ENCODE measurements around the gene CLOCK. TPM values are rescaled to one million over a fixed set of nuclear protein-coding genes. Genes with fewer than 3 reads are reported as not detected.

Gene CLOCK
- total and polyA plus RNA-seq, 9 of the 15 experiments (the other 6 are each of a cell fraction or from before 2014, with no cell fraction given): 3.7 to 14.4 (median 9.4) TPM

DNA sequence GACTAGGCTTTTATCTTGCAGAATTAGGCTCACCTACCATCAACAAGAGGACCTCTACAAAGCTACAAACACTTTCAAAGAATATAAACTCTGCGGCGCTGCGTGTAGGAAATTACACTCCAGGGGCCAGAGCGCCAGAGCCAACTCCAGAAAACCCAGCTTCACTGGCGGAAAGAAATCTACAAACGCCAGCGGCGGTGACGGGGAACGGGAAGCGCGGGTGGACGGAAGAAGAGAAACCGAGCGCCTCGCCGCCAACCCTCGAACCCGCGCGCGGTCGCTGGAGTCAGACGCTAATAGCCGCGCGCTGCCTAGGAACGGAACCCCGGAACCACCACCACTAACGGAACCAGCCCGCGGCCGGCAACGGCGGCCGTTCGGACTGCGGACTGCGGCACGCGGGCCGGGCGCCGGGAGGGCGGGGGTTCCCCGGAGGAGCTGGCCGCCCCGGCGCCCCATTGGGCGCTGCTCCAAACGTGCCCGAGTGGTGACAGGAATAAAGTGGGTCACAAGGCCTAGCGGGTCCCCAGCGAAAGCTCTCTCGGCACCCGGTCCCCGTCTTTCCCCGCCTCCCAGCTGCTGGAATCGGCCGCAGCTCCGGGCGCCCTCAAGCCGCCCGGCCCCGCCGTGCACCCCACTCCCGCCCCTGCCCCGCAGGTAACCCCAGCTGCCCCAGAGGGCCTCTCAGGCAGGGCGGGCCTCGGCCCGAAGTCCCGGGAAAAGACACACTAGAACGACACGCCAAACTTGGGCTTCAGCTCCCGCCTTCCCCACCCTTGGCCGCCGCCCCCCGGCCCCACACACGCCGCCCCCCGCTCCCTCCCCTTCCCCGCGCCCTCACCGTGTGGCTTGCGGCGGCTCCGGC is 836 bp downstream of the CLOCK start (continued):
- TF ChIP-seq, protein P1, sequence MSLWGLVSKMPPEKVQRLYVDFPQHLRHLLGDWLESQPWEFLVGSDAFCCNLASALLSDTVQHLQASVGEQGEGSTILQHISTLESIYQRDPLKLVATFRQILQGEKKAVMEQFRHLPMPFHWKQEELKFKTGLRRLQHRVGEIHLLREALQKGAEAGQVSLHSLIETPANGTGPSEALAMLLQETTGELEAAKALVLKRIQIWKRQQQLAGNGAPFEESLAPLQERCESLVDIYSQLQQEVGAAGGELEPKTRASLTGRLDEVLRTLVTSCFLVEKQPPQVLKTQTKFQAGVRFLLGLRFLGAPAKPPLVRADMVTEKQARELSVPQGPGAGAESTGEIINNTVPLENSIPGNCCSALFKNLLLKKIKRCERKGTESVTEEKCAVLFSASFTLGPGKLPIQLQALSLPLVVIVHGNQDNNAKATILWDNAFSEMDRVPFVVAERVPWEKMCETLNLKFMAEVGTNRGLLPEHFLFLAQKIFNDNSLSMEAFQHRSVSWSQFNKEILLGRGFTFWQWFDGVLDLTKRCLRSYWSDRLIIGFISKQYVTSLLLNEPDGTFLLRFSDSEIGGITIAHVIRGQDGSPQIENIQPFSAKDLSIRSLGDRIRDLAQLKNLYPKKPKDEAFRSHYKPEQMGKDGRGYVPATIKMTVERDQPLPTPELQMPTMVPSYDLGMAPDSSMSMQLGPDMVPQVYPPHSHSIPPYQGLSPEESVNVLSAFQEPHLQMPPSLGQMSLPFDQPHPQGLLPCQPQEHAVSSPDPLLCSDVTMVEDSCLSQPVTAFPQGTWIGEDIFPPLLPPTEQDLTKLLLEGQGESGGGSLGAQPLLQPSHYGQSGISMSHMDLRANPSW (CRISPR knock-in tag; IDR thresholded peaks at IDR 0.05): no peak
- 0 out of 2 replicates have a peak, but pooled peaks have one; percentile 32 for TF ChIP-seq NR2C2 (CRISPR knock-in tag; IDR thresholded peaks at IDR 0.05)
- peak; percentile 83 for TF ChIP-seq NR2C2 (tag; IDR thresholded peaks at IDR 0.05)
- TF ChIP-seq PHB2 (IDR thresholded peaks at IDR 0.05; ENCODE audit: low read depth): no peak
- TF ChIP-seq DNMT1 (IDR thresholded peaks at IDR 0.05): no peak
- TF ChIP-seq KAT7 (CRISPR knock-in tag; IDR thresholded peaks at IDR 0.05; ENCODE audit: borderline replicate concordance): no peak
- TF ChIP-seq PML (IDR thresholded peaks at IDR 0.05; ENCODE audit: low read length): no peak; the same call in 1 of the 2 replicates
- TF ChIP-seq SAFB2 (IDR thresholded peaks at IDR 0.05; ENCODE audit: borderline replicate concordance, low read depth, low read length, severe bottlenecking): no peak
- TF ChIP-seq SP1 (CRISPR knock-in tag; IDR thresholded peaks at IDR 0.05): peak; percentile 33; the same call in 1 of the 2 replicates
- TF ChIP-seq ZNF212 (CRISPR knock-in tag; IDR thresholded peaks at IDR 0.05): no peak
- no peak for TF ChIP-seq JUNB (CRISPR knock-in tag; conservative IDR thresholded peaks at IDR 0.05)
- no peak for TF ChIP-seq SMAD2 (IDR thresholded peaks at IDR 0.05; ENCODE audit: low read depth, low read length)
- peak; percentile 77; the same call in 1 of the 2 replicates for TF ChIP-seq NCOA1 (IDR thresholded peaks at IDR 0.05; ENCODE audit: low read depth)
- TF ChIP-seq, protein P2, sequence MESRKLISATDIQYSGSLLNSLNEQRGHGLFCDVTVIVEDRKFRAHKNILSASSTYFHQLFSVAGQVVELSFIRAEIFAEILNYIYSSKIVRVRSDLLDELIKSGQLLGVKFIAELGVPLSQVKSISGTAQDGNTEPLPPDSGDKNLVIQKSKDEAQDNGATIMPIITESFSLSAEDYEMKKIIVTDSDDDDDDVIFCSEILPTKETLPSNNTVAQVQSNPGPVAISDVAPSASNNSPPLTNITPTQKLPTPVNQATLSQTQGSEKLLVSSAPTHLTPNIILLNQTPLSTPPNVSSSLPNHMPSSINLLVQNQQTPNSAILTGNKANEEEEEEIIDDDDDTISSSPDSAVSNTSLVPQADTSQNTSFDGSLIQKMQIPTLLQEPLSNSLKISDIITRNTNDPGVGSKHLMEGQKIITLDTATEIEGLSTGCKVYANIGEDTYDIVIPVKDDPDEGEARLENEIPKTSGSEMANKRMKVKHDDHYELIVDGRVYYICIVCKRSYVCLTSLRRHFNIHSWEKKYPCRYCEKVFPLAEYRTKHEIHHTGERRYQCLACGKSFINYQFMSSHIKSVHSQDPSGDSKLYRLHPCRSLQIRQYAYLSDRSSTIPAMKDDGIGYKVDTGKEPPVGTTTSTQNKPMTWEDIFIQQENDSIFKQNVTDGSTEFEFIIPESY (CRISPR knock-in tag; IDR thresholded peaks at IDR 0.05): no peak
- TF ChIP-seq, protein P3, sequence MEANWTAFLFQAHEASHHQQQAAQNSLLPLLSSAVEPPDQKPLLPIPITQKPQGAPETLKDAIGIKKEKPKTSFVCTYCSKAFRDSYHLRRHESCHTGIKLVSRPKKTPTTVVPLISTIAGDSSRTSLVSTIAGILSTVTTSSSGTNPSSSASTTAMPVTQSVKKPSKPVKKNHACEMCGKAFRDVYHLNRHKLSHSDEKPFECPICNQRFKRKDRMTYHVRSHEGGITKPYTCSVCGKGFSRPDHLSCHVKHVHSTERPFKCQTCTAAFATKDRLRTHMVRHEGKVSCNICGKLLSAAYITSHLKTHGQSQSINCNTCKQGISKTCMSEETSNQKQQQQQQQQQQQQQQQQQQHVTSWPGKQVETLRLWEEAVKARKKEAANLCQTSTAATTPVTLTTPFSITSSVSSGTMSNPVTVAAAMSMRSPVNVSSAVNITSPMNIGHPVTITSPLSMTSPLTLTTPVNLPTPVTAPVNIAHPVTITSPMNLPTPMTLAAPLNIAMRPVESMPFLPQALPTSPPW (CRISPR knock-in tag; IDR thresholded peaks at IDR 0.05): peak; percentile 93
- TF ChIP-seq RBBP5 (IDR thresholded peaks at IDR 0.05; ENCODE audit: borderline replicate concordance, insufficient read depth, low read length, poor library complexity, severe bottlenecking): peak; percentile 95
- TF ChIP-seq ELF2 (CRISPR knock-in tag; IDR thresholded peaks at IDR 0.05): peak; percentile 81
- no peak for TF ChIP-seq NFRKB (IDR thresholded peaks at IDR 0.05; ENCODE audit: low read depth)
- TF ChIP-seq PRMT5 (CRISPR knock-in tag; IDR thresholded peaks at IDR 0.05): no peak
- peak in 1 of 2 experiments; percentile 80; a peak in 2 of 4 replicates for TF ChIP-seq TRIM24 (IDR thresholded peaks at IDR 0.05)
- TF ChIP-seq, protein P4, sequence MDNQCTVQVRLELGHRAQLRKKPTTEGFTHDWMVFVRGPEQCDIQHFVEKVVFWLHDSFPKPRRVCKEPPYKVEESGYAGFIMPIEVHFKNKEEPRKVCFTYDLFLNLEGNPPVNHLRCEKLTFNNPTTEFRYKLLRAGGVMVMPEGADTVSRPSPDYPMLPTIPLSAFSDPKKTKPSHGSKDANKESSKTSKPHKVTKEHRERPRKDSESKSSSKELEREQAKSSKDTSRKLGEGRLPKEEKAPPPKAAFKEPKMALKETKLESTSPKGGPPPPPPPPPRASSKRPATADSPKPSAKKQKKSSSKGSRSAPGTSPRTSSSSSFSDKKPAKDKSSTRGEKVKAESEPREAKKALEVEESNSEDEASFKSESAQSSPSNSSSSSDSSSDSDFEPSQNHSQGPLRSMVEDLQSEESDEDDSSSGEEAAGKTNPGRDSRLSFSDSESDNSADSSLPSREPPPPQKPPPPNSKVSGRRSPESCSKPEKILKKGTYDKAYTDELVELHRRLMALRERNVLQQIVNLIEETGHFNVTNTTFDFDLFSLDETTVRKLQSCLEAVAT (IDR thresholded peaks at IDR 0.05): 0 out of 4 replicates have a peak, but pooled peaks of 1 of the 2 experiments have one; percentile 64

All from K562 (cell line).